ENCODE data around the gene CFAP74.

Gene CFAP74

DNA sequence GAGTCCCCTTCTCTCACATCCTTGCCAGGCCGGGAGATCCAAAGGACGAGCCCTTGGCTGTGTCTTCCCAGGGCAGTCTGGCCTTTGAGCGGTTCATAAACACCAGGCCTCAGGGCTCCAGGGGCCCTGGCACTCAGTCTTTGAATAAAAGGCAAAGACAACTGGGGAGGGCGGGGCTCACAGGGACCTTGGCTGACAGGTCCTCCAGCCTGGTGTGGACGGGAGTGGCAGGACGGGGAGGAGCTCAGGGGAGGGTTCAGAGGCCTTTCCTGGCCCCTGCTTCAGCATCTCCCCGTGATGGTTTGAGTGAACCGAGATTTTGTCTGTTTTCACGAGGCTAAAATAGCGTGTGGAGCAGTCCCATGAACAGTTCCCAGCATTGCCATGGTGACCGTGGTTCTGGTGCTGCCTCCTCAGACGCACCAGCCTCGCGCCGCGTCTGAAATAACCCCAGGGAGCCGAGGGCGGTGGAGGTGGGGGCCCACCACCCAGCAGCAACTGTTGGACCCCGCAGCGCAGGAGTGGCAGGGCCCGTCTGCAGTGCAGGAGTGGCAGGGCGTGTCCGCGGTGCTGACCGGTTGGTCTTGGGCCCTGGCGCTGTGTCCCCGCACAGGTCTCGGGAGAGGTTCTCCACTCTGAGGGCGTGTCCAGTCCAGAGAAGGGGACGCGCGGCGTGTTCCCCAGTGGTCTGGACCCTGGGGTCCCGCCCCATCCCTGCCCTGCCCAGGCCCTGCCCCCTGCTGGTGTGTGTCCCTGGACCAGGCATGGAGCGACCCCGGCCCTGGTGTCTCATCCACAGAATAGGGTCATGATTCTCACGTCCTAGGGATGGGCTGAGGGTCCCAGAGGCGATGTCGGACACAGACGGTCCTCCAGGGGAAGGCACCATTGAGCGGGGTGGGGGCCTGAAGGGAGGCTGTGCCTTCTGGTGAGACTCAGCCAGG lies 39.5 kb upstream of the CFAP74 start:
- no peak for DNase-seq (ENCODE audit: low read depth in 2 of 2)

DNA sequence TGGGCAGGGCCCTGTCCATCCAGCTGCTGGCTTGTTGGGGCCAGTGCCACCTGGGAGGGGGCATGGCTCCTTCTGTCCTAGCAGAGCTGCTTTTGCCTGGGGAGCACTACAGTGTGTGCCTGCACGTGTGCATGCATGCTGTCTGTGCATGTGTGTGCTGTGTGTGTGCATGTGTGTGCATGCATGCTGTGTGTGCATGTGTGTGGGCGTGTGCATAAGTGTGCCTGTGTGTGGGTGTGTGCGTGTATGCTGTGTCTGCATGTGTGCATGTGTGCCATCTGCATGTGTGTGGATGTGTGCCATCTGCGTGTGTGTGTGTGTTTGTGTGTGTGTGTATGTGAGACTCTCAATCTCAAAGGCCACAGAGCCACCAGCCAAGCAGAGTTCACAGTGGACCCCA lies 38.3 kb upstream of the CFAP74 start:
- no peak for DNase-seq (ENCODE audit: low read depth in 2 of 2)

DNA sequence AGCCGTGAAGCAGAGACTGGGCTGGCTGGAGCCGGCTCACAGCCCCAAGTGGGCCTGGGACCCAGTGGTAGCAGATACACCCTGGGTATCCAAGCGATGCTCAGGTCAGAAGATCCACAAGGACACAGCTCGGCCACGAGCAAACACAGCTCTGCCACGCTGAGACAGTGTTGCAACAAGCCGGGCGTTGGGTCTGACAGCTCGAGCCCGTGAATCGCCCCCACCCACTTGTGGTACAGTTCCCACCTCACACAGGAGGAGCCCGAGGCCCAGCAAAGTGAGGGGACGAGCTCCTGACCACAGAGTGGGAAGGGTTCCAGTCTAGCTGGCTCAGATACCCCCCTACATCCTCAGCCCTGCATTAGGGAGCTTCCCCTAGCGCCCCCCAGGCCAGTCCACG lies 37.7 kb upstream of the CFAP74 start:
- no peak for DNase-seq (ENCODE audit: low read depth in 2 of 2)

DNA sequence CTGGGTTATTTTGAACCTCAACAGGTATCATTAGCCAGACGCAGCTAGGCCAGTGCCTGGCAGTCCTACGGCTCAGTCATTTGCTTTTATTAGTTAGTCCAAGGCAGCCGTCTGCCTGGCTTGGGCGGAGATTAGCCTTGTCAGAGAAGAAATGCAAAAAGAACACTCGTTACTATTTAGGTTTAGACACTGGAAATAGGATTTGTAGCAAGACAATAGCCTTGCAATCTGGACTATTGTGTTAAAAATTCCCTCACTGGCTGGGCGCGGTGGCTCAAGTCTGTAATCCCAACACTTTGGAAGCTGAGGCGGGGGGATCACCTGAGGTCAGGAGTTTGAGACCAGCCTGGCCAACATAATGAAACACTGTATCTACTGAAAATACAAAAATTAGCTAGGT lies 35.7 kb upstream of the CFAP74 start:
- no peak for DNase-seq (ENCODE audit: low read depth in 2 of 2)

DNA sequence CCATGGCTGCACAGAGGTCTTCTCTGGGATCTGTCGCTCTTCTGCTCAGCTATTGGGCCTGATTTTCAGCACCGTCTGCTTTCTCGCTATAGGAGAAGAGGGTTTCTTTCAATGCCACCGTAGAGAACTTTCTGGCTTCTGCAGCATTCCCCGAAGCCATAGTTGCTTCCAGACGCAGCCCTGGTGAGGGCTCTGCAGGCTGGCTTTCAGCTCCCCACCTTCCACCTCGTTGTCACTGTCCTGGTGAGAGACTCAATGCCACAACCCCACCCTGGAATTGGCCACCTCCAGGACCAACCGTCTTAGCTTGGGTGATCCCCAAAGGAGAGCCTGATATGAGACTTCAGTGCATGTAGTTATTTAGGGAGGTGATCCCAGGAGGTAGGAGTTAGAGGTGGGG lies 34.6 kb upstream of the CFAP74 start:
- DNase-seq (ENCODE audit: low read depth in 2 of 2) = no peak

DNA sequence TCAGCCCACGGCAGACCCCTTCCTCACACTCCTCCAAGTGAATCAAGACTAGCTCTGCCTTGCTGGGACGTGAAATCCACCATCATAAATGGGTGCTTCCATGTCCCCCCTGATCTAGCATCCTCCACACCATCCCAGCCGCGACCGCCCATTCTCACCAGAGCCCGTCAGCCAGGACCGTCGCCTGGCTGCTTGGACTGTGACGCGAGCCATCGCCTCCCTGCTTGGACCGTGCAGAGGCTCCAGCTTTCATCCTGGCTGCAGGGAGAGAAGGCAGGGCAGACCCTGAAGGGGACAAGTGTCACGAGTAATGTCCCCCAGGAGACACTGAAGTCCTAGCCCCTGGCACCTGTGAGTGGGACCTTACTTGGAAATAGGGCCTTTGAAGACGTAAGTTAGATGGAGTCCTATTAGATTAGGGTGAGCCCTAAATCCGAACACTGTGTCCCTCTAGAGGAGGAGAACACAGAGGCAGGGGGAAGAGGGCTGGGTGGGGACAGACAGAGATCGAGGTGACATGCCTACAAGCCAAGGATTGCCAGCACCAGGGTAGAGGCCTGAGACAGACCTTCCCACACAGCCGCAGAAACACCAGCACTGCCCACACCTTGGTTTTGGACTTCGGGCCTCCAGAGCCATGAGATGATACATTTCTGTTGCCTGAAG lies 33.9 kb upstream of the CFAP74 start:
- DNase-seq (ENCODE audit: low read depth in 2 of 2) = no peak

DNA sequence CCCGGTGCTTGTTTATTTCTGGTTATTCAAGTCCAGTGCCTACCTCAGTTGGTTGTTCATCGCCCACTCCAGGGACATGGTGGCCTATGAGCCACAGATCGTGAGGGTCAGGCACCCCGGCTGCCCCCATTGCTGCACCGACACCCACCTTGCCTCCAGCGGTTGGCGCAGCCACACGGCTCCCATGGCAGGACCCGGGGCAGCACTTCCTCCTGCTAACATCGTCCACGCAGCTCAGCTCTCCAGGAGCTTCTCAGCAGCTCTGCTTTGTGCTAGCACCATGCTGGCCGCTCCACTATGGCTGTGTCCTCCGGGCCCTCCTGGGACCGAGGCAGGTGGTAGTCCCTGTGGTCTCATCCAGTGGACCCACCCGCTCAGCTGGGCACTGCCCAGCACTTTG lies 32.7 kb upstream of the CFAP74 start:
- DNase-seq (ENCODE audit: low read depth in 2 of 2) = no peak

DNA sequence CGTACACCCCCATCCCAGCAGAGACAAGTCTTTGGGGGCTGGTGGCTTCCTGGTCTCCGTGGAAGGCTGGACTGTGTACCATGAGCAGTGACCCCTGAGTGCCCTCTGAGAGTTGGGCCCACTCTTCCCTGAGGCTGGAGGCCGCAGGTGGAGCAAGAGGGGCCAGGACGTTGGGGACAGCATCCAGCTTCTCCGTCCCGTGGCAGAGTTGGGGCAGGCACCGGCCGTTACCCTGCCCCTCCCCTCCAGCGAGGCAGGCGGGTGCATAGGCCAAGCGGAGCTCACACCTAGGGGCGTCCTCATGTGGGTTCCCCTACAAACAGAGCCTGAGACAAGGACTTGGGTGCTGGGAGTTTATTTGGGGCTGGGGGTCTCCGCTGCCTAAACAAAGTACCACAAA lies 29.6 kb upstream of the CFAP74 start:
- DNase-seq (ENCODE audit: low read depth in 2 of 2) = no peak

DNA sequence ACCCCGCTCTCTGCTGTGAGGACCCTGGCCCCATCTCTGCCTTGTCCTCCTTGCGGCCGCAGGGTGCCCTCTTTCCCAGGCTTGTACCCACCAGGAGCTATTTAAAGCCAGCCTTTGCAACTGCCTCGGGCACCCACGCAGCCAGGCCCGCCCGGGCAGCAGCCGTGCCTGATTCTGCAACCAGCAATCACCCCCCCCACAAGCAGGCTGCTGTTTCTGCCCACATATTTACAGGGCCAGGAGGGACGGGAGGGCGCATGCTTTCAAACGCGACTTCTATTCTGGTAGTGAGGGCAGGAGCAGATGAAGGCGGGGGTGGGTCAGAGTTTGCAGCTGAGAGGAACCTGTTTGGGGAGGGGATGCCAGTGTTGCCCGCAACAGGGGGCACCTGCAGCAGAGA lies 29.2 kb upstream of the CFAP74 start:
- no peak for DNase-seq (ENCODE audit: low read depth in 2 of 2)

DNA sequence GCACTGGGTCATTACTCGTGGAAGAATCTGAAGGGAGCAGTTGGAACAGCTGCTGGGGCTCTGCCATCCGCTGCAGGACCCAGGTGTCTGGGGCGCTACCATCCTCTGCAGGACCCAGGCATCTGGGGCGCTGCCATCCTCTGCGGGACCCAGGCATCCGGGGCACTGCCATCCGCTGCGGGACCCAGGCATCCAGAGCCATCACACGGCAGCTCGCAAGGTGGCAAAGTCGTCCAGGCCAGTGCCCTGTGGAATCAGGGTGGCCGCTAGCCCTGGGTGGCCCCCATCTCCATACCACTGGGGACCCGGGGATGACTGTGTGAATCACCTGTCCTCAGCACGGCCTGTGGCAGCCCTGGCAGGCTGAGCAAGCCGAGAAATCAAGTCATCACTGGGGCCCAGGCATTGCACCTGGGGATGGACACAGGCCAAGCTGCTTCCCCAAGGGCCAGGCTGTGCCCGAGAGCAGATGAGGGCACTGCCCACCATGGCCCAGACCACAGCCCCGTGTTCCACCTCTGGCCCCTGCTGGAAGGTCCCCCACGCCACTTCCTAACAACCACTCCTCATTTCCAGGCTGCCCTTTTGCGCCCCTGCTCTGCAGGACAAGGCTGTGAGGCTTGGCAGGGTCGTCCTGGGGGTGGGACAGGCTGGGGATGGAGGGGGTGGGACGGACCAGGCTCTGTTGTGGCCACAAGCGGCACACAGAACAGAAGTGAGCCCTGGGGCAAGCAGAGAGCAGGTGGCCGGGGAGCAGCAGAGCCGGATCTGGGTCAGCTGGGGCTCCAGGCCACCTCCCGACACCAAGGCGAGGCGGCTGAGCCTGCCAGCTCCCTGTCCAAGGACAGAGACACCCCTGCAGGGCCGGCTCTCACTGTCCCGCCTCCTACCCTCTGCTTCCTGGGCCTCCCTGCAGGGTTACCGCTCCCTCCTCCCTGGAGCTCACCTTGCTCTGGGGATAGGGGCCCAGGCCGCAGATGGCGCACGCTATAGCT lies 28.3 kb upstream of the CFAP74 start:
- no peak for DNase-seq (ENCODE audit: low read depth in 2 of 2)

DNA sequence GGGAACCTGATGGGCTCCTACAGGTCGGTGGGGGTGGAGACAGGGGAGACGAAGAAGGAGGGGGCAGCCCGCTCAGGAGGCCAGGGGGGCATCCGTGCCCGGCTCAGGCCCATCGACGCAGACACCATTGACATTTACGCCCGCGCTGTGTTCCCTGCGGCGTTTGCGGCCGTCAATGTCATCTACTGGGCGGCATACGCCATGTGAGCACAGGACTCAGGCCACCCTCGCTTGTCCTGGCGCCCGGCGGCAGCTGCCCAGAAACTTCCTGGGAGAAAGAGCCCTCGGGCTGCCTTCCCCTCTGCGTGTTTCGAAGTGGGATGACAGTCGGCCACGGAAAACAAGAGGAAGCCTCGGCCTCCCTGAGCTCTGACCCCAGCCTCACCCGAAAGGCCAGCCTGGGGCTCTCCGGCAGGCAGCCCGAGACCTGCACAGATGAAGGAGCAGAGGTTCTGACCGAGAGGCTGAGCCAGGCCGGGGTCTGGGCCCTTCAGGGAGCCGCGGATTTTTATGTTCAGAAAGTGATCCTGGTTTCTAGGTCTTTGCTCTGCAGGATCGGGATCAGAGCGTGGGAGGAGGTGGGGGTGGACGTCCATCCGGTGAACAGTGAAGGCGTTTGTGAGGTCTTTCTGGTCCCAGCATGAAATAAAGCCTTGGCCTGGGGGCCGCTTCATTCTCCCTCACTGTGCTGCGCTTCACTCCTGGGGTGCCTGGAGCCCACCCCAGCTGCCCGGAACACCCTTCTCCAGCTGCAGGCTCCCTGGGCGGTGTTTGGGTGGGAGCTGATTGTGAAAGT lies 26.7 kb upstream of the CFAP74 start:
- DNase-seq (ENCODE audit: low read depth in 2 of 2) = no peak

DNA sequence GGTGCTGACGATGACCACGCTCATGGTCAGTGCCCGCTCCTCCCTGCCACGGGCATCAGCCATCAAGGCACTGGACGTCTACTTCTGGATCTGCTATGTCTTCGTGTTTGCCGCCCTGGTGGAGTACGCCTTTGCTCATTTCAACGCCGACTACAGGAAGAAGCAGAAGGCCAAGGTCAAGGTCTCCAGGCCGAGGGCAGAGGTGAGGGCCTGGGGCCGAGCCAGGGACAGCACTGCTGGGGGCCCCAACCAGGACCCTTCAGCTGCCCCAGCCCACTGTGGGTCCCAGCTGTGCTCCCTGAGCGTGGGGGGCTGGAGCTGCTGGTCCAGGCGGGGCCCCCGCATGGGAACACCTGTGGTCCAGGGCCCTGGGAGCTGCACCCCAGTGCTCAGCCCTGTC lies 26.0 kb upstream of the CFAP74 start:
- no peak for DNase-seq (ENCODE audit: low read depth in 2 of 2)

DNA sequence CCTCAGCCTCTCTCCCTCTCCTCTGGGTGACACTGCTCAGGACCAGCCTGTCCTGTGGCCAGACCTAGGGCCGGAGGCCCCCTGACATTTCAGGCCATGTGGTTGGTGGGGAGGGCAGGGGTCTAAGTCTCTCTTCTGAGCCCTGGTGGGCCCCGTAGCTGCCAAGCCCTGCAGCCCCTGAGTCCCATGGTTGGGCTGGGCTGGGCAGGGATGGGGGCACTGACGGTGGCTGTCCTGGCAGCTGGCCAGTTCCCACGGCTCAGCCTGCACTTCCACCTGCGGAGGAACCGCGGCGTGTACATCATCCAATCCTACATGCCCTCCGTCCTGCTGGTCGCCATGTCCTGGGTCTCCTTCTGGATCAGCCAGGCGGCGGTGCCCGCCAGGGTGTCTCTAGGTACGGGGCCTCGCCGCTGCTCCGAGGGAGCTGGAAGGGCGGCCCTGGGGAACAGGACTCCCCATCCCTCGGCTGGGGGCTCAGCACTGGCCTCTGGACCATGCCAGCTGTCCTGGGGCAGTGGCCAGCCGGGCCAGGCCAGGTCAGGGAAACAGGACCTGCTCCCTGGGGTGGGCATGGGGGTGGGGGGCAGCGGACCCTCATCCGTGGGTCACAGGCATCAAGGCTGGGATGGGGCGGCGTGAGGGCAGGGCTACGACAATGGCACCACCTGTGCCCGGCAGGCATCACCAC lies 25.4 kb upstream of the CFAP74 start:
- no peak for DNase-seq (ENCODE audit: low read depth in 2 of 2)

DNA sequence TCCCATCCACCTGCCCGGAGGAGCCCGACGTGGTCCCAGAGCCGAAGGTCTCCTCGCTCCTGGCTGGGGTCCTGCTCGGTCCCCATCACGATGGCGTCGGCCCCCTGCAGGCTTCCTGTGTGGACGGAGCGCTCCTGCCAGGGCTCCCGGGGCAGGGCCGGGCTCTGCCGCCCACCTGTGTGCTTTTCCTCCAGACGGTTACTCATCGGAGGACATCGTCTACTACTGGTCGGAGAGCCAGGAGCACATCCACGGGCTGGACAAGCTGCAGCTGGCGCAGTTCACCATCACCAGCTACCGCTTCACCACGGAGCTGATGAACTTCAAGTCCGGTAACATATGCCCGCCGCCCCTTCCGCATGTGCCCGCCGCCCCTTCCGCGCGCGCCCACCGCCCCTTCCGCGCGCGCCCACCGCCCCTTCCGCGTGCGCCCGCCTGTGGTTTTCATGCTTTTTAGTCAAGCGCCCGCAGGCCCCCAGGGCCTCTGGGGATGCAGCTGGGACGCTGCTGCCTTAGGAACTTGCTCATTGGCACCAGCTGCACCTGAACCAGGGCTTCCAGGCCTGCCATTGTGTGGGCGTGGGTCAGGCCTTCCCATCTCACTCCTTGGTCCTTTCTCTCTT lies 24.5 kb upstream of the CFAP74 start:
- no peak for DNase-seq (ENCODE audit: low read depth in 2 of 2)

DNA sequence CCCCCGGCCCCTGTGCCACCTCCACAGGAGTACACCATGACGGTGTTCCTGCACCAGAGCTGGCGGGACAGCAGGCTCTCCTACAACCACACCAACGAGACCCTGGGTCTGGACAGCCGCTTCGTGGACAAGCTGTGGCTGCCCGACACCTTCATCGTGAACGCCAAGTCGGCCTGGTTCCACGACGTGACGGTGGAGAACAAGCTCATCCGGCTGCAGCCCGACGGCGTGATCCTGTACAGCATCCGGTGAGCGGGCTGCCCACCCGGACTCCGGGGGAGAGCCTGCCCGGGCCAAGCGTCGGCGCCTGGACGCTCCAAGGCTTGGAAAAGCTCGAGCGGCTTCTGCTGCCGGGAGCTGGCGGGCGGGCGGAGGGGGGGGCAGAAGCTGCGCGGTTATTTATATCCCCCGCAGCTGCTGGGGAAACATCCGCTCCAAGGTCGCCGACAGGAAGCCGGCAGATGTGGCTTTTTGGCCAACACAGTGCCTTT lies 21.9 kb upstream of the CFAP74 start:
- DNase-seq (ENCODE audit: low read depth in 2 of 2) = no peak

DNA sequence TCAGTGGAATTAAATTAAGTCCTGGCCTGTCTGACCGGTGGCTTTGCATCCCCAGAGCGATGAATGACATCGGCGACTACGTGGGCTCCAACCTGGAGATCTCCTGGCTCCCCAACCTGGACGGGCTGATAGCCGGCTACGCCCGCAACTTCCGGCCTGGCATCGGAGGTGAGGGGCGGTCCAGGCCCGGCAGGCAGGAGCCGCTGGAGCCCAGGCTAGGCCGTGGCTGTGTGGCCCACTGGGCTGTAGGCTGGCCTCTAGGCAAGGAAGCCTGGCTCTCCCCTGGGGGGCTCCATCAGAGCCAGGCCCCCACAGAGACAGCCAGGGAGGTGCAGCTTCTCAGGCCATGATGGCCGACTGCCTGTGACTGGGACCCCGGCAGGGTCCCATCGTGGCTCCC lies 21.3 kb upstream of the CFAP74 start:
- DNase-seq (ENCODE audit: low read depth in 2 of 2) = no peak

DNA sequence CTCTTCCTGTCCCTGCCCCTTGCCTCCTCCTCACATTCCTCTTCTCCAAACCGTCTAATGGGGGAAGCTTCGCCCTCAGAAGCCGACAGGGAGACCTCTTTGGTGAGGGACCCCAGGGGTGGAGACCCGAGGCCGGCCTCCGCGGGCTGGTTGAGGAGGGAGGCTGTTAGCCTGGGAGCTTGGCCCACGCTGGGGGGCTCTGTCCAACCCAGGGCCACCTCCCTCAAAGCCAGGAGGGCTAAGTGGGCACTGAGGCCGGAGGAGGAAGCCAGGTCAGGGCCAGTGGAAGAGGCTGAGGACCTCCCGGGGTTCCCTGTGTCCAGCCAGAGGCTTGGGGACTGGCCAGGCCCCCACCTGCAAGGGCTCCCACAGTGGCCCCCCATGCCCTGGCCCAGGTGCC lies 20.9 kb upstream of the CFAP74 start:
- DNase-seq (ENCODE audit: low read depth in 2 of 2) = no peak

DNA sequence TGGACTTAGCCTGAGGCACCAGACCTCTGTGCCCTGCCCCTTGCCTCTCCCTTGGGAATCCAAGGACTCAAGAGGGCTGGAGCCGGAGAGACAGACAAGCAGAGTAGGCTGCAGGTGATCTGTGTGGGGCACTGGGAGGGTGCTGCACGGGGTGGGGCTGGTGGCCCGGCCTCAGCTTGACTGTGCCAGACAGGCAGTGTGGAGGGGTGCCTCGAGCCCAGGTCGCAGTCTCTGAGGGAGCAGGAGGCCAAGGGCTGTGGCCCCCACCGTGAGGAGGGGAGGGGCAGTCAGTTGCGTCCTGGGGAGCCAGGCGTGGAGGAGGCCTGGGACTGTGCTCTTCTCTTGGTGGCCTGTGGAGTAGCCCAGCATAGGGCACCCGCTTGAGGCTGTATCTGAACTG lies 19.6 kb upstream of the CFAP74 start:
- DNase-seq (ENCODE audit: low read depth in 2 of 2) = no peak

DNA sequence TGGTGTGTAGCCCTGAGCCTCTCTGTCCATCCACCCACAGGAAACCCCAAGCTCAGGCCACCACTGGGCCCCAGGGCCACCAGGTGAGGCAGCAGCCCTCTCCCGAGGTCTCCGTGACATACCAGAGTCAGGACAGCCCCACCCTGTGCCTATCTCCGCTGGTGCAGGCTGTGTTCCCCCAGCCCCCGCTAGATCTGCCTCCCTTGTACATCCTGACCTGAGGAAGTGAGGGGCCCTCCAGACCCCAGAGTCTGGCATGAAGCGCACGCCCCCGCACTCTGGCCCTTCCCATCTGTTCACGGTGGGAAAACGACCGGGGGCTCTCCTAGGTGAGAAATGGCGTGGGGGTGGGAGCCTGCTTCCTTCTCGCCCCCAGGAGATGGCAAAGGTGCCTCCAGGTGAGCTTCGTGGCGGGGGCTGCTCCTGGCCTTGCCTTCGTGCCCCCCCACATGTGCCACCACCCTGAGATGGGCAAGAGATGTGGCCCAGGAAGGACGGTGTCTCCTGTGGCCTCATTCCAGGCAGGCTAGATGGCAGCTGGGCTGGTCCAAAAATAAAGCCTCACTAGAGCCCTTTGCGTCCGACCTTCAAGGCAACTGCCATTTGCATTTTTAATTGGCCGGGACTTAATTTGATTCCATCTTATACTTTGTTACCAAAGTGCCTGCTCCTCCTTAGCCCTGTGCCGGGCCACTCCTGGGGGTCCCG lies 18.6 kb upstream of the CFAP74 start:
- DNase-seq (ENCODE audit: low read depth in 2 of 2) = no peak
